Thoracic aorta (tissue), 2 donors: Measurements from ENCODE around the gene OSBP2. TPM values are rescaled to one million over a fixed set of nuclear protein-coding genes. Genes with fewer than 3 reads are reported as not detected.

Source experiments
- ATAC-seq: fragments of 150-250 bp; one replicate; pipeline ENCODE4 v1.8.0; 2017; ENCODE audit warnings: low read depth; ENCODE audit not compliant: insufficient number of reproducible peaks, low FRiP score
- DNase-seq: peaks from one replicate; pipeline ENCODE4 v3.0.0-alpha.2; 2020; ENCODE audit warnings: low spot score
- H3K27ac ChIP-seq, 2 donors: fragments of 200-600 bp; sonication (generic); 1 replicate in 1 of 2; 2 replicates in 1 of 2; pipeline ENCODE4 v1.5.1; 2016; ENCODE audit warnings: mild to moderate bottlenecking in 2 of 2, moderate library complexity in 2 of 2
- H3K27me3 ChIP-seq: fragments of 200-600 bp; sonication (generic); replicated peaks from 2 replicates; pipeline ENCODE4 v1.6.0; 2016; ENCODE audit warnings: mild to moderate bottlenecking; ENCODE audit not compliant: insufficient read depth
- H3K36me3 ChIP-seq: fragments of 200-600 bp; sonication (generic); one replicate; pipeline ENCODE4 v1.5.1; 2016
- H3K4me1 ChIP-seq, 2 donors: fragments of 200-600 bp; sonication (generic); 1 replicate in 1 of 2; 2 replicates in 1 of 2; pipeline versions ENCODE4 v1.5.1 to v1.6.0; 2016; ENCODE audit warnings: low read depth in 2 of 2, mild to moderate bottlenecking in 1 of 2; ENCODE audit not compliant: control insufficient read depth in 1 of 2
- H3K4me3 ChIP-seq: fragments of 200-600 bp; sonication (generic); 2 replicates; pipeline ENCODE4 v1.5.1; 2016; ENCODE audit warnings: mild to moderate bottlenecking
- H3K9me3 ChIP-seq: fragments of 200-600 bp; sonication (generic); 2 replicates; pipeline ENCODE4 v1.5.1; 2016
- total RNA-seq, 2 donors: library from RNA; depleted of rRNA; stranded (reverse); fragments of >200 nt; gene quantifications; one replicate each; pipeline versions ENCODE4 v1.1.0 to v1.2.3, GENCODE V29; 2016
- TF ChIP-seq, protein P1 (sequence below): fragments of 200-600 bp; sonication (generic); IDR thresholded peaks from one replicate; pipeline ENCODE4 v1.5.1; 2019; ENCODE audit warnings: antibody characterized with exemption

The OSBP2 gene
- total RNA-seq, 2 donors from 2014 or later, result 0.71 to 3.0 TPM

DNA sequence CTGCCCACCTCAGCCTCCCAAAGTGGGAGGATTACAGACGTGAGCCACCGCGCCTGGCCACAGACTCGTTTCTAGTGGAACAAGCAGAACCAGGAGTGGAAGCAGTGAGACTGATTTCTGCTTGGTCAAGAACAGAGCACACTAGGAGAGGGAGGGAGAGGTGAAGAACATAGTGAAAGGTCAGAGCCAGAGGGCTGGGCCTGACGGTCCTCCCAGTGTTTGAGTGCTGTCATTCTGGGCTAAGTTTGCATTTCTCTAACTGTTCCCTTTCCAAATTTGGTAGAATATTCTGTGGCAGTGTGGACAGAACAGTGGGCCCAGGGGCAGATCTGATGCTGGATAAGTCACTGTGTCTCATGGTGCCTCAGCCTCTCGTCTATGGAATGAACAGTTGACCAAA lies 55.2 kb downstream of the OSBP2 start:
- DNase-seq (no peak), ATAC-seq (no peak)
- Histone ChIP-seq H3K36me3 (no peaks in the 10 kb centered on the region), H3K9me3 (no peaks in the 10 kb centered on the region), H3K4me3 (no peak overlapping the region), H3K27ac (no peak overlapping the region), H3K27me3 (no peaks in the 10 kb centered on the region), H3K4me1 (no peaks in the 10 kb centered on the region)
- TF ChIP-seq, protein P1, sequence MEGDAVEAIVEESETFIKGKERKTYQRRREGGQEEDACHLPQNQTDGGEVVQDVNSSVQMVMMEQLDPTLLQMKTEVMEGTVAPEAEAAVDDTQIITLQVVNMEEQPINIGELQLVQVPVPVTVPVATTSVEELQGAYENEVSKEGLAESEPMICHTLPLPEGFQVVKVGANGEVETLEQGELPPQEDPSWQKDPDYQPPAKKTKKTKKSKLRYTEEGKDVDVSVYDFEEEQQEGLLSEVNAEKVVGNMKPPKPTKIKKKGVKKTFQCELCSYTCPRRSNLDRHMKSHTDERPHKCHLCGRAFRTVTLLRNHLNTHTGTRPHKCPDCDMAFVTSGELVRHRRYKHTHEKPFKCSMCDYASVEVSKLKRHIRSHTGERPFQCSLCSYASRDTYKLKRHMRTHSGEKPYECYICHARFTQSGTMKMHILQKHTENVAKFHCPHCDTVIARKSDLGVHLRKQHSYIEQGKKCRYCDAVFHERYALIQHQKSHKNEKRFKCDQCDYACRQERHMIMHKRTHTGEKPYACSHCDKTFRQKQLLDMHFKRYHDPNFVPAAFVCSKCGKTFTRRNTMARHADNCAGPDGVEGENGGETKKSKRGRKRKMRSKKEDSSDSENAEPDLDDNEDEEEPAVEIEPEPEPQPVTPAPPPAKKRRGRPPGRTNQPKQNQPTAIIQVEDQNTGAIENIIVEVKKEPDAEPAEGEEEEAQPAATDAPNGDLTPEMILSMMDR, result no peak

DNA sequence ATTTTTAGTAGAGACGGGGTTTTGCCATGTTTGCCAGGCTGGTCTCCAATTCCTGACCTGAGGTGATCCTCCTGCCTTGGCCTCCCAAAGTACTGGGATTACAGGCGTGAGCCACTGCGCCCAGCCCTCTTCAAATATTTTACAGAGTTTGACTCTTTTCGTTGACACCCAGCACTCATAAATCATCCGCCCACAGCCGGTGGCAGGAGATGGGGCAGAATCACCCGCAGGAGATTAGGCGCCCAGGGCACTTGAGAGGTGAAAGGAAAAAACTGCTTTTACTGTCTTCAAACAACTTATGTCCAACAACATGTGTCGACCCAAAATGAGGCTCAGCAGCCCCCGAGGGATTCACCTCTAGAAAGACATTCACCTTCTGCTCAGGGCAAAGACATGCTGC lies 56.9 kb downstream of the OSBP2 start:
- Histone ChIP-seq H3K4me3 (no peak overlapping the region), H3K27me3 (no peaks in the 10 kb centered on the region), H3K9me3 (no peaks in the 10 kb centered on the region), H3K4me1 (no peaks in the 10 kb centered on the region), H3K36me3 (no peaks in the 10 kb centered on the region), H3K27ac (no peak overlapping the region)
- ATAC-seq (no peak), DNase-seq (no peak)
- TF ChIP-seq, protein P1, result no peak

DNA sequence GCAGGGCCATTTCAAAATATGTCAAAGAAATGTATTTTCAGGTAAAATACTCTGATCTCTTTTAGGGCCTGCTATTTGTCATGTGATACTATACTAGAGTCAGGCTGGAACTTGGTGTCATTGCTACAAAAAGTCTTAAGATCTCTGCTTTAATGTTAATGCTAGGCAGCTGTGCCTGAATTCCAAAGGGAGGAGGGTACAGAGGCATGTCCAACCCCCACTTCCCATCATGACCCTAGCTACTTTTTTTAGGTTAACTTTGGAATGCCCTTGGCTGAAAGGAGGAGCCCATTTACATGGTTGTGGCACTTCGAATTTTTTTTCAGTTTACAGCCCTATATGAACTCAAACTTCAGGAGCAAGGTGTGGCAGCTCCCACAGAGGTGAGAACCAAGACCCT lies 58.1 kb downstream of the OSBP2 start:
- Histone ChIP-seq H3K27ac (no peak overlapping the region), H3K27me3 (no peaks in the 10 kb centered on the region), H3K36me3 (no peaks in the 10 kb centered on the region), H3K9me3 (no peaks in the 10 kb centered on the region), H3K4me1 (no peaks in the 10 kb centered on the region), H3K4me3 (no peak overlapping the region)
- DNase-seq (no peak), ATAC-seq (no peak)
- TF ChIP-seq, protein P1, result no peak

DNA sequence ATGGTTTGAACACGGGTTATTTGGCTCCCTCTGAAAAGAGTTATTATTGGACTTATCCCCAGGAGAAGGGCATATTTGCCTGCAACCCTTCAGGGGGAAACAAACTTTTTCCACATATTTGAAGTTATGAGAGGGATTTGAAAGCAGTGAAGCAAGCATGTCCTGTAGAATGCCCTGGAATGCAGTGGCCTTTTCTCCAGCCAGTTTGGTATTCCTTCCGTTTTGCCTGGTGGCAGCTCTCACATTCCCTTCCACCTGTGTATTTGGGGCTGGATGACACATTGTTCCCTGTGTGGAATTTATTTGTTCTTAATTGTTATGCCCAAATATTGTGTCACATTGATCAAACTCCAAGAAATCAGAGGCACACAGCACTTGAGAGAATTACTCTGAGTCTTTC lies 59.0 kb downstream of the OSBP2 start:
- no peak overlapping the region for H3K4me3 ChIP-seq
- no peak overlapping the region for H3K27ac ChIP-seq
- no peaks in the 10 kb centered on the region for H3K9me3 ChIP-seq
- no peaks in the 10 kb centered on the region for H3K36me3 ChIP-seq
- ATAC-seq (no peak), DNase-seq (no peak)
- H3K27me3 ChIP-seq, result no peaks in the 10 kb centered on the region
- TF ChIP-seq, protein P1, result no peak
- no peaks in the 10 kb centered on the region for H3K4me1 ChIP-seq

DNA sequence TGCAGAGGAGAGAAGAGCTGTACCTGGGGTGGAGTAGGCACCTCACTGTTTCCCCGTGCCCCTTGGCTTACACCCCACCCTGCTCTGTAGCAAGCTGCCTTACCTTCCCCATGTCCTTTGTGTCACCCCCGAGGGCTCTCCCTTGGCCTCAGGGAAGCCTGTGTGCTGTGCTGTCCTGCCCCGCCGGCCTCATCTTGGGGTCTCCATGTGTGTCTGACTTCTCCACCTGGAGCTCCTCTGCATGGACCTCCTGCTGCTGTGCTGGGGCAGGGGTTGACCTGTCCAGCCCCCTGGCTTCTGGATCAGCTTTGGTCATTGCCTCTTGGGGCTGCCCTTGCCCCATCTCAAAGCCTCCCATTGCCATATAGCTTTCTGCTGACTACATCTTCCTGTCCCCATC lies 59.8 kb downstream of the OSBP2 start:
- H3K4me3 ChIP-seq, result no peak overlapping the region
- H3K9me3 ChIP-seq, result no peaks in the 10 kb centered on the region
- no peaks in the 10 kb centered on the region for H3K36me3 ChIP-seq
- ATAC-seq (no peak), DNase-seq (no peak)
- no peaks in the 10 kb centered on the region for H3K4me1 ChIP-seq
- TF ChIP-seq, protein P1, result no peak
- no peaks in the 10 kb centered on the region for H3K27me3 ChIP-seq
- no peak overlapping the region for H3K27ac ChIP-seq
